Choroid plexus epithelial cell (primary cell): ENCODE results near the gene PPP1R13B.

ENCODE experiments used
- DNase-seq: peaks from one replicate; pipeline ENCODE4 v3.0.0-alpha.2; 2010; ENCODE audit warnings: low read depth
- H3K4me3 ChIP-seq: 2 replicates; pipeline ENCODE4 v1.5.1; 2011; ENCODE audit warnings: low read depth, mild to moderate bottlenecking, control low read depth, low read length, moderate library complexity
- CTCF ChIP-seq: conservative IDR thresholded peaks from 2 replicates; pipeline ENCODE4 v1.5.1; 2011; ENCODE audit warnings: low read depth, mild to moderate bottlenecking, control low read depth, inconsistent platforms, low read length, moderate library complexity

PPP1R13B gene

GRCh38 chr14:103697206-103697602, 150.2 kb downstream of the PPP1R13B start:
- no peak for DNase-seq
- H3K4me3 ChIP-seq: no peak overlapping the region
- no peak for TF ChIP-seq CTCF

GRCh38 chr14:103696466-103697071, 150.8 kb downstream of the PPP1R13B start:
- peak; percentile 91 for DNase-seq
- no peak for TF ChIP-seq CTCF
- H3K4me3 ChIP-seq: no peak overlapping the region

GRCh38 chr14:103696070-103696402, 151.3 kb downstream of the PPP1R13B start:
- DNase-seq: no peak
- TF ChIP-seq CTCF: no peak
- no peak overlapping the region for H3K4me3 ChIP-seq

GRCh38 chr14:103695296-103696069, 151.9 kb downstream of the PPP1R13B start:
- TF ChIP-seq CTCF: no peak
- H3K4me3 ChIP-seq: no peak overlapping the region
- no peak for DNase-seq

GRCh38 chr14:103694572-103695026, 152.8 kb downstream of the PPP1R13B start:
- TF ChIP-seq CTCF: no peak
- no peak overlapping the region for H3K4me3 ChIP-seq
- DNase-seq: no peak

GRCh38 chr14:103693515-103693914, 153.9 kb downstream of the PPP1R13B start:
- H3K4me3 ChIP-seq: no peak overlapping the region
- DNase-seq: no peak
- TF ChIP-seq CTCF: no peak

- no peak for TF ChIP-seq CTCF
- no peak for DNase-seq
- no peak overlapping the region for H3K4me3 ChIP-seq
Measured at GRCh38 chr14:103692871-103693270, 154.5 kb downstream of the PPP1R13B start.
